HG02623 (cell line): ENCODE measurements around the gene SRGAP1.
"Not testable (repeated sequence)": the region's sequence is repeated elsewhere in the genome, so short reads cannot be mapped to it uniquely, and the experiment has no call there.

Source experiments
- ATAC-seq: cut with Tn5 transposase; IDR thresholded peaks from one replicate; pipeline ENCODE4 v1.9.1; 2021; ENCODE audit warnings: moderate library complexity; ENCODE audit not compliant: unreplicated experiment

Gene SRGAP1

DNA sequence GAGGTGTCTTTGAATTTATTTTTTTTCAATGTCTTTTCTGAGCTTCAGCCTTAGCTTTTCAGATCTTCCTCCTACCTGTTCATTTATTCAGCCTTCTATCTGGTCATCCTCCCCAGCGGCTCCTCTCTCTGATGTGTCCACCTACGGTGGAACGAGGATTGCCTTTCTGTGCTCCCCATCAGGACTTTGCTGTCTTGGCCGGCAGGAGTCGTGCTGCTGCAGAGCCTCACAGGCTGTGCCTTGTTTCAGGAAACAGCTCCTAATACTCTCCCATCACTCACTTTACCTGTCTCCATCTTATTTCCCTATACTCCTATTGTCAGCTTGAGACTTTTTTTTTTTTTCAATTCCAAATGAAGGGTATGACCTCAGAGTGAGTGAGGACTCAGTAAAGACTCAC is 300.7 kb downstream of the SRGAP1 start:
- no peak for ATAC-seq

DNA sequence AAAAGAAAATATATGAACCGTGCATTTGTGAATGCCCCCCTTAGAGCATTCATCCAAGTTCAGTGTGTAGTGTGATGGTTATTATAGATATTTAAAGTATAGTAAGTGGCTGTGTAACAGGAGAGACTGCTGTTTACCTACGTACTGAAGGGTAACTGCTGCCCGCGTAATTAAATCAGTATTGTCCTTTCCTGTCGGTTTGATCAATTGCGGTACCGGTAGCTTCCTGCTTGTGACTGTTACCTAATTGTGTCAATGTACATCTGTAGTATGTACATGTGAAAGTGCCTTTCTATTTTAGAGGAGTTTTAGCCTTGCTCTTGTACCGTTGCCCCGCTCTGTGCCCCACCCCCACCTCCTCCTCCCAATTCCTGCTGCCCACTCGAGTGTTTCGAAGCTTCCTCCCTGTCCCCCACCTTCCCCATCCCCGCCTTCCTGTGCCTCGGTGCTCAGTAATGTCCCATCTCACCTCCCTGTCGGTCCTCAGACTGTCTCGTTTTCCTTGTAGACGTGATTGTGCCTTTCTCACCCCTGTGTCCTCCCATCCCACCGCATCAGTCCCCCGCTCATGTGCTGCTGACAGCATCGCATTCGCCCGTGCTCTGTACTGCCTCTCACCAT is 302.6 kb downstream of the SRGAP1 start:
- ATAC-seq = no peak

DNA sequence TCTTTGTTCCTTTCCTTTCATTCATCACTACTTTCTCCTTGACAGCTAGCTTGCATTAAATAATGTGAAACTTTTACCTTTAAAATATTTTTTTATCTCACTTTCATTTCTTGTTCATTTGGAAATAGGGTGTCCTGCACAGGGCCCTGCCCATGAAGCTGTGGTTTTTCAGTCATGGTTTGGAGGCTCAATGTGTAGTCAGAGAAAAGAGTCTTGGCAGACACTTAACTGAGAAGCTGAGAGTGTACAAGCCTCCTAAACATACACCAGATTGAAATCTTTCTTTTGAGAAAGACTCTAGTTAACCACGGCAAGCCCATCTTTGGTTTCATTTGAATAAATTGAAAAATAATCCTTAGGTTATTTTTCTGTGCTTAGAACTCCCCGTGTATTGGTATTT is 303.4 kb downstream of the SRGAP1 start:
- no peak for ATAC-seq

DNA sequence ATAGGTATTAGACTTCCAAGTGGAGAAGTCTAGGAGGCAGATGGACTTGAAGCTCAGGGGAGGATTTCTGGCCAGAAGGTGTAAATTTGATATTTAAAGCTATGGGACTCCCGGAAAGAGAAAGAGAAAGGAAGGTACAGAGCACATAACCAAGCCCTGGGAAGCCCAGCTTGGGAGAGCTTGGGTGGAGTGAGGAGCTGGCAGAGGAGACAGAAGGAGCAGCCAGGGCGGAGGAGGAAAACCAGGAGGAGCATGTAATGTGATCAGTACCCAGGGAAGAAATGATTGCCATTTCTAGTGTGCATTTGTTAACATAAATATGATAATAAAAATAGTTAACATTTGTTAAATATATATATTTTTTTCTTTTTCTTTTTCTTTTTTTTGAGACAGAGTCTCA is 310.2 kb downstream of the SRGAP1 start:
- no peak for ATAC-seq

DNA sequence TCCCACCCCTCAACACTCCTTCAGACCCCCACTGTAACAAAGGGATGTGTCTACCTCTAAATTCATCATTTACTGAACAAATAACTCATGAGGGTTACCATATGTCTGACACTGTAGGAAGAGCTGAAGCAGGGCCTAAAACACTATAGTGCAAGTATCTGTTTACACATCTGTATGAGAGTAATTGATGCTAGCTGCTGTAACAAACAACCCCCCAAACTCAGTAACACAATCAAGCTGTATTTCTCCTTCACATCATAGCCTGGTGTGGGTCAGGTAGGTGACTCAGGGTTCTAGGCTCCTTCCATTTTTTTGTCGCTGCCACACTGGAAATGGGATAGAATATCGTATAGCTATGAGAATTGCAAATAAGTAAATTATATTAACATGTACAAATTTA is 312.6 kb downstream of the SRGAP1 start:
- ATAC-seq = no peak

DNA sequence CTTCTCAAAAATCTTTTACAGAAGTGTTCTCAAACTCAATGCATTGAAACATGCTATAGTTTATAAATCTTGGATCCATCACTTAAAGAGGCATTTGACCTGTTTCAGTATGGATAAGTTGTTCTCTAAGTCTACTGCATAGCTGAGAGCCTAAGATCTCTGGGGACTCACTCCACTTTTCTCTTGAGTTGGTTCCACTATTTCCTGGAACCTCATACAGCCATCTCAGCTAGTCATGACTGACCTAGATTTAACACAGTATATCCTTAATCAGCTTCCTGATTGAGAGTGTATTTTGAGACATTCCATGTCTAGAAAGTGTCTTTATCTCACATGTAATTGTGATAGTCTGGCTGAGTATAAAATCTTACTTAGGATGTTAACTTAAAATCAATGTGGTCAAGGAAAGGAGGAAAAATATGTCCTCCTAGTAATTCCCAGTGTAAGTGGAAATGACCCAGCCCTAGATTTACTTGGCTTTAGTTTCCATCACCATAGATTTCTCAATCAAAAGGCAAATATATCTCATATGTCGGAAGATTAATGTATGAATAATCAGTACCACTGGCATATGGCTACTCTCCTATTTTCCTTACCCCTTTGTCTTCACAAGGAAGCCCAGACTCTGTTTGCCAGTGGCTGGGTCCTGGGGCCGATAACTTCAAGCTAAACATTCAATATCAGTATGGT is 315.7 kb downstream of the SRGAP1 start:
- no peak for ATAC-seq

DNA sequence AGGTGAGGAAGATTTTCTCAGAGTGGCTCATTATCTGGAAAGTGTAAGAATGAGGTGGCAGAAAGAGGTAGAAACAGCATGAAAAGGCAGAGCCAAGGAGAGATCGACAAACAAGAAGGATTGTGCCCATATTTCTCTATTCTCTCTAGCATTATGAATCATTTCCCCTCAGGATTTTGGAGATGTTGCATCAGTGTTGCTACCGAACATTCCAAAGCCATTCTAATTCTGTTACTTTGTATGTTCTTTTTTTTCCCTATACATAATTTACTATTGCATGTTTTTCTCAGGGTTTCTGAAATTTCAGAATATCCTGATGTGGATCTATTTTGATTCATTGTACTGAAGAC is 316.2 kb downstream of the SRGAP1 start:
- no peak for ATAC-seq

DNA sequence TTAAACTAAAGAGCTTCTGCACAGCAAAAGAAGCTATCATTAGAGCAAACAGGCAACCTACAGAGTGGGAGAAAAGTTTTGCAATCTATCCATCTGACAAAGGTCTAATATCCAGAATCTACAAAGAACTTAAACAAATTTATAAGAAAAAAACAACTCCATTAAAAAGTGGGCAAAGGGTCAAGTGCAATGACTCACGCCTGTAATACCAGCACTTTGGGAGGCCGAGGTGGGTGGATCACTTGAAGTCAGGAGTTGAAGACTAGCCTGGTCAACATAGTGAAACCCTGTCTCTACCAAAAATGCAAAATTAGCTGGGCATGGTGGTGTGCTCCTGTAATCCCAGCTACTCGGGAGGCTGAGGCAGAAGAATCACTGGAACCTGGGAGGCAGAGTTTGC is 322.1 kb downstream of the SRGAP1 start:
- ATAC-seq = not testable (repeated sequence)

DNA sequence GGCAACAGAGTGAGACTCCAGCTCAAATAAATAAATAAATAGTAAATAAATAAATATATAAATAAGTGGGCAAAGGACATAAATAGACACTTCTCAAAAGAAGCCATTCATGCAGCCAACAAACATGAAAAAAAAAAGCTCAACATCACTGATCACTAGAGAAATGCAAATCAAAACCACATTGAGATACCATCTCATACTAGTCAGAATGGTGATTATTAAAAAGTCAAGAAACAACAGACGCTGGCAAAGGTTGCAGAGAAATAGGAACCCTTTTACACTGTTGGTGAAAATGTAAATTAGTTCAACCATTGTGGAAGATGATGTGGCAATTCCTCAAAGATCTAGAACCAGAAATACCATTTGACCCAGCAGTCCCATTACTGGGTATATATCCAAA is 322.5 kb downstream of the SRGAP1 start:
- not testable (repeated sequence) for ATAC-seq

DNA sequence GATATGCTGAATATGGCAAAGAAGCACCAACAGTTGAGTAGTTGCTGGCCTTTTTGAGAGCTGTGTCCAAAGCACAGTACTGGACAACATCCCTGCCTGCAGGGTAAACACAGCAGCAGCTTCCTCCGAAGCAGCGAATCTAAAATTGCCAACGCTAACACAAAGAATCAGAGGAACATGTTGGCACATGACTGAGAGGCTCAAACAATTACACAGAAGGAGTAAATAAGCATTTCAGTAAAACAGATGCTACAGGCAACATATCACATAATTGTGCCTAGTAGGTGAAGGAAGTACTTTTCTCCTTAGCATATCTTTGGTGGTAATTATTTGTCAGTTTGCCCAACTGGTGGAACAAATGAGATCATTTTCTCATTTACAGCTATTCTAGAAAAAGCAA is 325.5 kb downstream of the SRGAP1 start:
- no peak for ATAC-seq

DNA sequence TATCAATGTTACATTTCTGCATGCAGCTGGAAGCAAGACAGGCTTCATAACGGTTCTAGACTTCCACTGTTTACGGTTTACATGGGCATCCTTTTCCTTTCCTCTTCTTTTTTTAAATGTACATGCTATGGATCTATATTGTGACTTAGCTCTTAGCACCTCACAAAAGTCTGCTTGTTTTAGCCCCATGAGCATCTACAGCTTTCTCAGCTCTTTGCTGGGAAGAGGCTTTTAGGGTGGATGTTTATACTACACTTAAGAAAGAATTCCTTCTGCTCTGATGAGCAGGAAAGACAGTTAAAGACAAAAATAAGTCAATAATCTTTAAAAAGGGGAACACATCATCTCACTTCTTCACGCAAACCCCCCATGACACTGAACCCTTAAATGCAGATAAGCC is 326.2 kb downstream of the SRGAP1 start:
- ATAC-seq = no peak

DNA sequence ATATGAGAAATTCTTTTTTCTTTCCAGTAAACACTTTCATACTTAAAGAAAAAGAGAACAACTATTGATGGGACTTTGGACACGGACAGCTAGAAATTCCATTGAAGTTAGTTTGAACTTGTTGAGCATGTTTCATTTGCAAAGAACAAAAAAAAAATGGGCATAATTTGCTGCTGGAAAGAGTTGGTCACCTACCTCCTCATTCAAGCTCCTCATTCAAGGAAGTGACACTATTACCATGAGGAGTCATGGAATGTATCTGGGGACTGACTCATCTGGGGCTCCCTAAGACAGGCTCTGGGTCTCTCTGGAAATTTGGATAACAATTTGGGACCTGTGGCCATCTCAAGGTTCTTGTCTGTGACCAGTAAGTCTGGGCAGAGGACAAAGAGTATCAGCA is 327.2 kb downstream of the SRGAP1 start:
- ATAC-seq = no peak

DNA sequence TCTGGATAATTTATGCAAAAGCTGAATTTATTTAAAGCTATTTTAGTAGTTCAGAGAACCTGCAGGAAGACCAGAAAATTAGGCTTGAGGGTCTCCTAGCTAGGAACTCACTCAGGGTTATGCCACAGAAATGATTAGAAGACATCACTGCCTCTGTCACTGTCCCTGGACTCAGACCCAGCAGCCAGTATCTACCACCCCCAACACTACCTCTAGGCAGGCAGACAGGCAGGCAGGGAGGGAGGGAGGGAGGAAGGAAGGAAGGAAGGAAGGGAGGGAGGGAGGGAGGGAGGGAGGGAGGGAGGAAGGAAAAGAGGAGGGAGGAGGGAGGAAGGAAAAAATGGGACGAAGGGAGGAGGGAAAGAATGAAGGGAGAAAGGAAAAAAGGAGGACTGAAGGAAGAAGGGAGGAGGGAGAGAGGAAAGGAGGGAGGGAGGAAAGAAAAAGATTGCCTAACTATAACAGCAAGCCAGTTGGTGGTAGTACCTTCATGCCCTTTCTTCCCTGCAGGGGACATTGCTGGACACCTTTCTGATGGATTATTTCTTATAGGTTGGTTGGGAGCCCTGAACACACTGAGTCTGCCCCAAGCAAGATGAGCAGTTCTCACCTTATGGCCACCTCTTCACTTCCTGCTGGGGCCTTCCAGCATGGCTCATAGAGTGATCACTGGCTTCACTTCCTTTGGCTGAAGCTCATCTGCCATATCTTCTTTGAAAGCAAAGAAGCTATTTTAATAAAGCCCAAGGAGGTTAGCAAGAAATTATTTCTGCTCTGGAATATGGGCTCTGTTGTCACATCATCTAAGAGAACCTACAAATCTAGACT is 327.9 kb downstream of the SRGAP1 start:
- ATAC-seq = no peak

DNA sequence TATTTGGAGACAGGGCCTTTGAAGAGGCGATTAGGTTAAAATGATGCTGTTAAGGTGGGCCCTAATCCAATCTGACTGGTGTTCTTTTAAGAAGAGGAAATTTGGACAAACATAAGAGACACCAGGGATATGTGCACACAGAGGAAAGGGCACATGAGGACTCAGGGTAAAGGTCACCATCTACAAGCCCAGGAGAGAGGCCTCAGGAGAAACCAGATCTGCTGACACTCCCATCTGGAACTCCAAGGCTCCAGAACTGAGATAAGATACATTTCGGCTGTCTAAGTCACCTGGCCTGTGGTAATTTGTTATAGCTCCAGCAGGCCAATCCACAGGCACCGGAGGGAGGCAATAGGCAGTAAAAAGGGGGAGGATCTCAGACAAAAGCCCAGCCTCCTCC is 329.0 kb downstream of the SRGAP1 start:
- ATAC-seq = no peak

DNA sequence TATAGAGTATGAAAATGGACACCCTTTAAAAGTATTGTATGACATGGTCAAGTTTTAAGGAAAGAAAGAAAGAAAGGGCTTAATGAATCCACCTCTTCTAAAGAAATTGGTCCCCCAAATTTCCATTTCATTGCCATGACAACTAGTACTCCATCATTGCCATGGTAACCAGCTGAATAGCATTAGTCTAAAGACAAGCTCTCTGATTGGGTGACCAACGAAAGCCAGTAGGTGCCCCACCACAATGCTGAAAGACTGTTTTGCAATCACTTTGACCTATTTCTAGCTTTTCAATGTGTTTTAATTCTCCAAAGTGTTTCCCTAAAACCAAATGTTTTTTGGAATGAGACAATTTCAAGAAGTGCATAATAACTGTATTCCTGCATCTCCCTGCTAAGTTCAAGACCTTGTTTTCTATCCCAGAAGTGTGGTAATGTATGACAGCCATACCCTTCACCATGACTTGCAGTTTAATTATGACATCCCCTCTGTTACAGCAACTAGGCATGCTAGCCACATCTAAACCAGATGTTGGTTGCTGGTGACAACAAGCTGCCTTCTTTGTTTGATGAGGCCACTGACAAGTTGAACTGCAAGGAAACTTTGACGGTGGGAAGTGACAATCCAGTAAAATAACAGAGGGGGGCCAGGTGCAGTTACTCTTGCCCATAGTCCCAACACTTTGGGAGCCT is 330.9 kb downstream of the SRGAP1 start:
- ATAC-seq = no peak

DNA sequence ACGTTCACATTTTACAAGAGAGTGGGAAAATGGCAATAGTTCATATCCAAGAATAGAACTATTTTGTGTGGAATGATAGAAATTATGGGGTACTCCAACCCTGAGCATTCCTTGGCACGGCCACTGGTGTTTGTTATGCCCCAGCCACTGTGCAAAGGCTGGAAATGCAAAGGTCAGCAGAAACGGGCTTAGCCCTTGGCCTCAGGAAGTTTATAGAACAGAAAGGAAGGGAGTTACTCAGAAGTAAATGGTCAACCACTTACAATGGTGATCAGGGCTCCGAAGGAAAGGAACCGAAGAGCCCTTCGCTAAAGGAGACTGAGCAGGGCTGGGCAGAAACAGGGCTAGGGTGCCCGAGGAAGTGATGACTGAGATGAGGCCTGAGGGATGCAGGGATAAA is 332.5 kb downstream of the SRGAP1 start:
- no peak for ATAC-seq

DNA sequence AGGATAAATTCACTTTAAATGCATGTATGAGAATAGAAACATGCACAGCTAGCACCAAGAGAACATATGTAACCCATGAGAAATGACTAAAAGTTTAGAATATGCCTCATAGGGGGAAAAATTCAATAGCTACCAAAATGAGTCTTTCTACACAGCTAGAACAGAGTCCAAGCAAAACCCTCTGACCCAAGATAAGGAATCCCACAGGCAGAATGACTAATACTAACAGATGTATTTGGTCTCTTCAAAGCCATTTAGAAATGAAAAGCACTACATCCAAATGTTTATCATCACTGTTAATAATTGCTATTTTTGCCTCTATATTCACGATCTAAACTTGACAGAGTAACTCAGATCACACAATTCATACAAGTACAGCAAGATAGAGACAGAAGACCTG is 333.6 kb downstream of the SRGAP1 start:
- ATAC-seq = no peak

DNA sequence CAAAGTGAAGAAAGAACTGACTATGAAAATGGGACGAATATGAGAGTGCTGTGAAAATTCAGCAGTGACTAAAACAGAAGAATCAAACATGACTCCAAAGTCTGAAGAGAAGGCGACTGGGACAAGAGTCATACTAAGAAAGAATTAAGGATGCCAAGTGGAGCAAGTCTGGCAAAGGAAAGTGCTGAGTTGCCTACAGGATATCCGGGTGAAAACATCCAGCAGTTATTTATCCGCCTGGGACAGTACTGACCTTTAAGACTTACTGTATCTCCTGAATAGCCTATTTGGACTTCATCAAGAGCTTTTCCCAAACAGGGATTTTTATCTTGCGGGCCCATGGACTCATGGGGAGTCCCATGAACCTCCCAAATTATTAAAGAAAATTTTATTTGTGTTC is 336.5 kb downstream of the SRGAP1 start:
- no peak for ATAC-seq

DNA sequence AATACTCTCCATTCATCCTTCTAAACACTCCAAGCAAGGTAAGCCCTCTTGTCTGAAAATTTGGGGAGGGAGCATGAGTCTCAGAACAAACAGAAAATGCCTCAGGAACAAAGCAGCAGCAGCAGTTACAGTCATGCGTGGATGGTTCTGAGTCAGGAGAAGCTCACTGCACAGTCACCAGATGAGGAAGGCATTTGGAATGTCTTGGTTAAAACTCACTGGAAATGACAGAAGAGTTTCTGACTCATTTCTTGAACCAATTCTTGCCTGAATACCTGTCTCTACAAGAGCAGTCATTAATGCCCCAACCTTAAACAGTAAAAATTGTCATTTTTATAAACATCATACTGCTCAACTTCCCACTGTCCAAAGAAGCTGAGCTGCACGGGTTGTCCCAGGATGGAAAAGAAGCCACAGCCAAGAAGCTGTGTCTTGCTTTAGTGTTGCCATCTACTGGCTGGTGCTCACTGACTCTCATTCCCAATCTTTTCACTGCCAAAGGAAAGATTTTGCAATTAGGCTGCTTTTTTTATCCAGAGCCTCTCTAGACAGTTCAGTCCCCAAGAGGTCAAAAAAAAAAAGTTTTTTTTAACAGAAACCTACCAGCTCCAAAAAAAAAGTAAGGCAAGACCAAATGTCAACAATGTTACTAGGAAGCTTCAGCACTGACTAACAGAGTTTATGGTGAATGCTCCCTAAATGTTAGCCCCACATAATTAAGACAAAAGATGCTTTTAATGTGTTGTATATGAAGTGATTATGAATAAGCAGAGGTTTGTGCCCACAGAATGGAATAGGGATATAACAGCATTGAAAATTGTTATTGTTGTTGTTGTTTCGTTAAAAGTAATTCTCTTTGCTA is 337.2 kb downstream of the SRGAP1 start:
- ATAC-seq = no peak

DNA sequence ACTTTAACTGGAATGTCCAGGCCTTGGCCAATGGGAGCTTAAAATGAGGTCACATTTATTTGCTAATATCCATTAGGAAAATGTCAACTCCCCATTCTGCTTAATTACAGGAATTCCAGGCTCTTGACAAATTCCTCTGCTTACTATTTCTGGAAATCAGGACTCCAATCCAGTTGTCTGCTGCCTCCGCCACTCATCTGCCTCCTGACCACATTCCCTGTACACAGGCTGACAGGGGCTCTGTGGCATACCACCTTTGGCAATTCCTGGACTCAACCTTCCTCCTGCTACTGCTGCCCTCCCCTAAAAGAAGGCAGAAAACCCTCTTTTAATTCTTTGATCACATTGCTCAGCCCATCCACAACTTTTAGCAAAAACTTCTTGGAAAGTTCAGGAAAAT is 339.7 kb downstream of the SRGAP1 start:
- ATAC-seq = no peak

DNA sequence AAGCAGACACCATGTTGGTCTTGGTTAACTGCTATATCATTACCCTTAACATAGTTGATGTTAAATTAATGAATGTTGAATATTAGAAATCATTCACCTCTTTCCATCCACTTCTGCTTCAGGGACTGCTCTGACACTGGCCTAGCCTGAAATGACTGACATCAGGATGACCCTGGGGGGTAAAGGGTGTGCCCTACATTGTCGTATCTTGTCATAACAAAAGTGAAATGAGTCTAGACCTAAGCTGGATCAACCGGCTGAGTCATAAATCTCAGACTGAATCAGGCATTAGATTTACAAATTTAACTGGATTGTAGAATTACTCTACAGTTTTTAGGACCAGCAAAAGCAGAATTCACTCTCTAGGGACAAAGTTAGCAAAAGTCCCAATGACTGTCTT is 342.3 kb downstream of the SRGAP1 start:
- peak; percentile 70 for ATAC-seq
